NCI-H774 (cell line): ENCODE measurements around the gene EVX2.

Experiments used
- DNase-seq: peaks from one replicate; lab custom pipeline; 2025; lab: John Stamatoyannopoulos, UW

EVX2 gene

DNA sequence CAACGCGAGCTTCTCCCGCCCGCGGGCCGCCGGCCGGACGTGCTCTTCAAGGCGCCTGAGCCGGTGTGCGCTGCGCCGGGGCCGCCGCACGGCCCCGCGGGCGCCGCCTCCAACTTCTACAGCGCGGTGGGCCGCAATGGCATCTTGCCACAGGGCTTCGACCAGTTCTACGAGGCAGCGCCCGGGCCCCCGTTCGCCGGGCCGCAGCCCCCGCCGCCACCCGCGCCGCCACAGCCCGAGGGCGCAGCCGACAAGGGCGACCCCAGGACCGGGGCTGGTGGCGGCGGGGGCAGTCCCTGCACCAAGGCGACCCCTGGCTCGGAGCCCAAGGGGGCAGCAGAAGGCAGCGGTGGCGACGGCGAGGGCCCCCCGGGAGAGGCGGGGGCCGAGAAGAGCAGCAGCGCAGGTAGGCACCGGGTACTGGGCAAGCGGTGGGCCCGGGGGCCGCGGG is 24.0 kb upstream of the EVX2 start:
- peak; percentile 43 for DNase-seq

DNA sequence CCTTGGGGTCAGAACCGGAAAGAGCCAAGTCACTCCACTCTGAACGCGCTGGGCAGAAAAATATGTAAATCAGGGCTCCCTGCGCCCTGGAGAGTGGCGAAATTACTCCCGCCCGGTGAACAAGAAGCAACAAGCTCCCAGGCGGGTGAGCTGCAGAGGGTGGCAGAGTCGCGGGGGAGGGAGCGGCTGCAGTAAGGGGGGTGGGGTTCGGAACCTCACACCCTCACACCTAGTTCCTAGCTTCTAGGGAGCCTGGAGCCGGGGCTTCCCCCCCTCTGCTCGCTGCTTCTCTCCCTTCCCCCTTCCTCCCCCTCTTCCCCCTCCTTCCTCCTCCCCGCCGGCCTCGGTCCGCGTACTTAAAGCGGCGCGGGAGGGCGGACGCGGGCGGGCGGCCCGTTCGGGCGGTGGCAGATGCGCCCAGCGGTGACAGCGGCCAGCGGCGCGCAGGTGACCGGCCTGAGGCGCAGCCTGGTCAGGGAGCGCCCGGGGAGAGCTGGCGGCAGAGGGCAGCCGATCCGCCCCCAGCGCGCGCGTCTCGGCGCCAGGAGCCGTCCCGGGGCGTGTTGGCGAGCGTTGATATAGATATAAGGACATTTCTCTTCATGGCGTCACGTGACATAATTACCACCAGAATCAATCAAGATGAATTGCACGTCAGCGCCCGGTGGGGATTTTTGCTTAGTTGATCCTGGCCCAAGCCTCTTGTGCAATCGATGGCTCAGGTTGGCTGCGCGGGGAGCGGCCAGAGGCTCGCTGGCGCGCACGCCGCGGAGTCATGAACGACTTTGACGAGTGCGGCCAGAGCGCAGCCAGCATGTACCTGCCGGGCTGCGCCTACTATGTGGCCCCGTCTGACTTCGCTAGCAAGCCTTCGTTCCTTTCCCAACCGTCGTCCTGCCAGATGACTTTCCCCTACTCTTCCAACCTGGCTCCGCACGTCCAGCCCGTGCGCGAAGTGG is 23.1 kb upstream of the EVX2 start, which contains the start of gene HOXD11:
Gene HOXD11, plus strand, starts transcription at position 700 of the 959 bp plus-strand sequence. Its CDS starts 76 bp downstream, at position 776.
- DNase-seq, result peak; percentile 74

DNA sequence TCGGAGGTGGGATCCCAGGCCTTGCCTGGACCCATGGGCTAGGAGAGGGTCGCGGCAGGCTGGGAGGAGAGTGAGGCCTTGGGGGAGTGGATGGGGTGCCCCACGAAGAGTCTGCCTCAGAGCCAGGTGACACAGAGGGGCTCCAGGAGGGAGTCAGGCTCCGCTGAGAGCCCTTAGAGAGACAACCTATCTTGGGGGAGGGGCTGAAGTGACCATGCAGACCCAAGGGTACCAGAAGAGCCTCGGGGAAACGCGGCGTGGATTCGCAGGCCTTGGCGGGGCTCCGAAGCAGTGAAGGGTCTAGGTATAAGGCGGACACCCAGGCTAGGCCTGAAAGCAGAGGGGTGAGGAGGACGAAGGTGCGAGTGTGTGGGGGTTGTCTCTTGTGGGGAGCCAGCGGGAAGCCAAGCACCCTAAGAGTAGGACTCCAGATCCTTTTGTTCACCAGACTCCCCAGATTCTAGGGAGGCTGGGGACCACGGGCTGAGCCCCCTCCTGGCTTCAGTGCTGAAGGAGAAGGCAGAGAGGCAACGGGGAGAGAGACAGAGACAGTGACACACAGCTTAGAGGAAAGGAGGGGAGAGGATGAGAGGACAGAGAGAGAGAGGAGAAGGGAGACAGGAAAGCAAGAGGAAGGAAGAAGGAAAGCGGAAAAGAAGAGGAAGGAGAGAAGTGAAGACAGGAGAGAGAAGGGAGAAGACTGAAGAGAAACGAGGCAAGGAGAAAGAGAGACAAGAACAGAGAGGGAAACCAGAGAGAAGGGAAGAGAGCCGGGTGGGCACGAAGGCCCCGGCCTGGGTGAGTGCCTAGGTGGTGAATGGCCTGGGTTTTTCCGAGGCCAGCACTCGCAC is 22.2 kb upstream of the EVX2 start:
- DNase-seq, result no peak

DNA sequence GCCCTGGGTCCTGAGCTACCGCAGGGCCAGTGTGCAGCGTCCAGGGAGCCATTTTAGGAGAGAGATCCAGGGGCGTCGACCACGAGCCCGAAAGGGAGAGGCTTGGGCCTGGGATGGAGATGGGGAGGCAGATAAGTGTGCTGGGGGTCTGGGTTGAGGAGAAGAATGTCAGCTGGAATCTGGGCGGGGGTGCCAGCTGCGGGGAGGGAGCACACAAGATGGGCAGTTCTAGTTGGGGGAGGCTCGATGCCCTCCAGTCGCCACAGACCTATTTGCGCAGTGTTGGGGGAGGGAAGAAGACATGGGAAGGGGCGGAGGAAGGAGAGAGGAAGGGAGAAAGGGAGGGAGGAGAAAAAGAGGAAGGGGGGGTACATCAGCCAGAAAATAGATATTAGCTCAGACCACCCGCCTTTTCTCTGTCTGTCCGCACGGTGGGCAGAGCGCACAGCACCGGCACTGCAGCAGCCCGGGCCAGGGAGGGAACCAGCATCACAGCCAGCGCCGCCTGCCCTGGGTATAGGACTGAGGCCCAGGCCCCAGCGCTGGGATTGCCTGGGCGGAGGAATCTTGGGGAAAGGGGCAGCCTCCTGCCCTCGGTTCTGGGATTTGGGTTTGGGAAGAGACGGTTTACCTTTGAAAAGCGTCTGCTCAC is 21.4 kb upstream of the EVX2 start:
- no peak for DNase-seq

DNA sequence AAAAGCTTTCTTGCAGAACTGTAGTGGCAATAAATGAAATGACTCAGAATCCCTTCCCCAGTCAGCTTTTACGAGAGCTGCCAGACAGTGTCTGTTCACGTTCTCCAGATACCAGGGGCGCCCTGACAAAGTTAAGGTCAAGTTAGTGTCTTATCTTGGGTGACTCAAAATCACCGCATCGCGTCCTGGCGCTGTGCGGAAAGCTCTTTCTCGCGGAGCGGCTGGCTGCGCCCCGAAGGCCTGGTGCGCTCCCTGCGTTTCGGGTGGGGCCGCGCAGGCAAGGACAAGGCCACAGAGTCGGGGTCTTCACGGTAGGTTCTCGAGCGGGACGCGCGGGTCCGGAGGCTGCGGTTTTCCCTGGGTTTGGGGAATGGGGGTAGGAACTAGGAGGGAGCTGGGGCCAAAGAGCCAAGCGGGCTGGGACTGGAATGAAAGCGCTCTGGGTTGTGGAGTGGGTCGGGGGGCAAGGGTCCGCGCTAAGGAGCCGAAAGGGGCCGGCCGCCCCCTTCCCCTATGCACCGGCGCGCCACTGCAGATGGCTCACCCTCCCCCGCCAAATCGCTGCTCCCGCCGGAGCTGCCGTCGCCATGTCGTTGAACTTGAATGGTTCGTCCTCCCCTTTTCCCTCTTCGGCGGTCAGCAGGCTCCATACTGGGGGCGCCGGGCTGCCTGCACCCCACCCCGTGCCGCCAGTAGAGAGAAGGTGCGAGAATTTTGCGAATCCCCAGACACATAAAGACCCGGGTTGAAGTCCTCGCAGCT is 20.7 kb upstream of the EVX2 start:
- no peak for DNase-seq

DNA sequence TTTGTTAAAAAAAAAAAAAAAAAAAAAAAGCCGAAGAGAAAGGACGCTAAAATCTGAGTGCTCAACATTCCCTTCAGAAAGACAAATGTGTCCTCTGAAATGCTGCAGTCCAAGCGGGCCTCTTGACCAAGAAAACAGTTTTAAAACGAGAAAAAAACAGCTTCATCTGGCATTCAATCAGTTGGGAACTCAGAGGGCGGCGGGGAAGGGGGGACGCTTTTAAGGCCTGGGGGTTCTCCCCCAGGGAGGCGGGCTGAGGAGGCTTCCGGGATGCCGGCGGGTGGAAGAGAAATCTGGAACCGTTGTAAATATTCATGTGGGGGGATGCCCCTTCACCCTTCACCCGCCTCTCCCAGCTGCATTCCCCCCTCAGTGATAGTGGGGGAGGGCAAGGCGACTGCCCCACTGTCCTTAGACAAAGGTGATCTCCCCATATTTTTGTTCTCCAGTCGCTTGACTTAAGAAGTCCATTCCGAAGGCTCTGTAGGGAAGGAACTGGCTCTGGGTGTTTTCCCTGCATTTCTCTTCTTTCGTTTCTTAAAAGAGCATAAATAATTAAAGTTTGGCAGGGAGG is 20.1 kb upstream of the EVX2 start:
- DNase-seq, result no peak

DNA sequence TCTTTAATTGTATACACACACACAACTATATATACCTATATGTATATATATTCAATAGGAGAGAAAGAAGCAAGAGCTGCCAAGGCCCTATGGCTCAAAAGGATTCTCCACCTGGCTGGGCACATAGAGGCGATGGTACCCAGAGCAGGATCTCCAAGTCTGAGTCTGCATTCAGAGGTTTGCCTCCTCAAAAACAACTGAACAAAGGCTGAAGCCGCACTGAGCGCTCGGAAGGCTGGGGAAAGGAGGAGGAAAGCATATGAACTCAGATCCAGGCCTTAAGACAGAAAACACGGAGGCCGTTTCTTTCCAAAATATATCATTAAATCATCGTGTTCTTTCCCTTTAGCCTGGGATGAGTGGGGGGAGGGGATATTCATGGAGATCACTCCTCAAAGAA is 19.4 kb upstream of the EVX2 start:
- no peak for DNase-seq

DNA sequence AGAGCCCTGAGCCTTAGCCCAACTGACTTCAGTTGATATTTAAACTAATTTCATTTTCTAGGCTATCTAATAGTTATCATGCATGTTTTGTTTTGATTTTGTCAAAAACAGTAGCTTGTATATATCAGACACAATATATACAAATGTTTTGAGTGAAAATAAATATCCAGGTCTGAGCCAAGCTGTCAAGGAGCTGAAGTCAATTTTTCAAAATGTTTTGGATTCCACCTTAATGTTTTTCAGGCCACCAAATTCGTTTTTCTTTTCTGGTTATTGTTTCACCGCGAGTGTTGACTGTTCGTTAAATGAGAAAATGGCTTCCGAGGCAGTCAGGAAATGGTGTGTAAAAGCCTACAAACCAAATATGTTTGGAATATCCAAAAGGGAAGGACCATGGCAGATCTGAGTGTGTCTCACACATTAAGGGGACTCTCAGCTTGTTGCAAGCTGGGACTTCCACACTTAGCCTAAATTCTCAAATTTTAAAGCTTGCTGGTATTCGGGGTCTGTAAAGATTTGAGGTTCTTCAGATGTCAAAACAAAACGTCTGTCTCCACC is 18.6 kb upstream of the EVX2 start:
- DNase-seq, result no peak

DNA sequence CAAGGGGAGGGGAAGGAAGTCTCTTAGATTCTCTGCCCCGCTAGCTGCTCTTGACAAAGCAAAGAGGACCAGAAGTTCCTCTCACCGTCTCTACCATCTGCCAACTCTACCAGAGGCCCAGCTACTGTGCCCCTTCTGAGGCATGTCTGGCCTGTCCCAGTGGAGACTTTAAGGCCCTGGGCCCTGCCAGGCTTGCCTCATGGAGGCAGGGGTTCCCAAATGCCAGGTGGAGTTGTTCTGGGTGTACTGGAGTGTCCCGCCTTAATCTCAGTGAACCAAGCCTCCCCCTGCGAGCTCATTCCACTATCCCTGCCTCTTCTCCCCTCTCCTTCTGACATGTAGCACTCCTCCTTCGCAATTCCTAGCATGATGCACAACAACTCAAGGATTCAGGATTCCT is 18.1 kb upstream of the EVX2 start:
- no peak for DNase-seq

DNA sequence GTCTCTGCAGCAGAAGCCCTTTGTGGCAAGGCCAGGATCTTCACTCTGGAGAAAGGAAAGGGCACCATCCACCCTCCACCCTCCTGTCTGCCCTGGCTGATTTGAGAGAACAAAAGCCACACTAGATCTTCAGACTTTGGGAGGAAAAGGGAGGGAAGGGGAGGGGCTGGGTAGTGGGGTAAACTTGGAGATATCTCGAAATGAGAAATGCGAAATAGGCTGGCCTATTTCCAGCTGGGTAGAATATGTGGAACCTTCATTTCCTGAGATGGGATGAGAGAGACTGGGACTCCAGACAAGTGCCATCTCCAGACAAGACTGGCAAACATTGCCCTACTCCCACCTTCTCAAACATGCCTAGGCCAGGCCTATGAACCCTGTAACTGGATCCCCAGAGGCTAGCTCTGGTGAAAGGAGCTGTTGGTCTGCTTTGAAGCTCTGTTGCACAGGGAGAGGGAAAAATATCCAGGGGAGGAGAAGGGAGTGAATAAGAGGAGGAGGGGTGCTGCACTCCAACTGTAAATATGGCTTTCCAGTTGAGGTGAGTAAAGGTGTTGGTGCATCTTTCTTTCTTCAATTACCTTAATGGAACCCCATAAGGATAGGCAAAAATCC is 17.6 kb upstream of the EVX2 start:
- no peak for DNase-seq

DNA sequence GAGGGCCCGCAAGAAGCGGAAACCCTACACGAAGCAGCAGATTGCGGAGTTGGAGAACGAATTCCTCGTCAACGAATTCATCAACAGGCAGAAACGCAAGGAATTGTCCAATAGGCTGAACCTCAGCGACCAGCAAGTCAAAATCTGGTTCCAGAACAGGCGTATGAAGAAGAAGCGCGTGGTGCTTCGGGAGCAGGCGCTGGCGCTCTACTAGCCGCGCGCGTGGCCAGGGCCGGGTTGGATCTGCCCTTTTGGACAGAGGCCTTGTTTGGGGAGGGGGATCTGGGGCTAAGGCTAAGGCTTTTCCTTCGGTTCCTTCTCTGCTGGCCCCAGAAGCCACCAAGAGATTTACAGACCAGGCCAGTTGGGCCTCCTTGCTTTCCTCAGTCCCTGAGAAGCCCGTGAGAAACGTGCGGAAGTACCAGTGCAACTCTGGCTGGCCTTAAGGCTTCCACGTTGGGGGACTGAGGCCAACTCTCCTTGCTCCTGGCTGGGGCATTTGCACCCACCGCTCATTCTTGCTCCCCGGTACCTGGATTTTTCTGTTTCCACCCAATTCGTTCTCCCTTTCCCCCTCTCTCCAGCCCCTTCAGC is 16.9 kb upstream of the EVX2 start:
- no peak for DNase-seq

DNA sequence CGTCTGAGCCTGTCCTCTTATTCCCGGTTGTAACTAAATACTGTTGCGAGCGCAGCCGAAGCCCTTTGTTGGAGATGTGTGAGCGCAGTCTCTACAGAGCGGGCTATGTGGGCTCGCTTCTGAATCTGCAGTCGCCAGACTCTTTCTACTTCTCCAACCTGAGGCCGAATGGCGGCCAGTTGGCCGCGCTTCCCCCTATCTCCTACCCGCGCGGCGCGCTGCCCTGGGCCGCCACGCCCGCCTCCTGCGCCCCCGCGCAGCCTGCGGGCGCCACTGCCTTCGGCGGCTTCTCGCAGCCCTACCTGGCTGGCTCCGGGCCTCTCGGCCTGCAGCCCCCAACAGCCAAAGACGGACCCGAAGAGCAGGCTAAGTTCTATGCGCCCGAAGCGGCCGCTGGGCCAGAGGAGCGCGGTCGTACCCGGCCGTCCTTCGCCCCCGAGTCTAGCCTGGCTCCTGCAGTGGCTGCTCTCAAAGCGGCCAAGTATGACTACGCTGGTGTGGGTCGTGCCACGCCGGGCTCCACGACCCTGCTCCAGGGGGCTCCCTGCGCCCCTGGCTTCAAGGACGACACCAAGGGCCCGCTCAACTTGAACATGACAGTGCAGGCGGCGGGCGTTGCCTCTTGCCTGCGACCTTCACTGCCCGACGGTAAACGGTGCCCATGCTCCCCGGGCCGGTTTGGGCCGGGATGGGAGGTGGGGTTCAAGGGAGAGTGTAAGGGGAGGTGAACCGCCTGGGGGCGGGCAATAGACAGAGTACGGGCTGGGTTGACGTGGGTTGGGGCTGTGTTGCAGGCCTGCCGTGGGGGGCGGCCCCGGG is 16.2 kb upstream of the EVX2 start, which contains the start of gene HOXD12:
Gene HOXD12, plus strand, starts transcription at position 68 of the 819 bp plus-strand sequence. Its CDS starts 7 bp downstream, at position 75.
- no peak for DNase-seq

DNA sequence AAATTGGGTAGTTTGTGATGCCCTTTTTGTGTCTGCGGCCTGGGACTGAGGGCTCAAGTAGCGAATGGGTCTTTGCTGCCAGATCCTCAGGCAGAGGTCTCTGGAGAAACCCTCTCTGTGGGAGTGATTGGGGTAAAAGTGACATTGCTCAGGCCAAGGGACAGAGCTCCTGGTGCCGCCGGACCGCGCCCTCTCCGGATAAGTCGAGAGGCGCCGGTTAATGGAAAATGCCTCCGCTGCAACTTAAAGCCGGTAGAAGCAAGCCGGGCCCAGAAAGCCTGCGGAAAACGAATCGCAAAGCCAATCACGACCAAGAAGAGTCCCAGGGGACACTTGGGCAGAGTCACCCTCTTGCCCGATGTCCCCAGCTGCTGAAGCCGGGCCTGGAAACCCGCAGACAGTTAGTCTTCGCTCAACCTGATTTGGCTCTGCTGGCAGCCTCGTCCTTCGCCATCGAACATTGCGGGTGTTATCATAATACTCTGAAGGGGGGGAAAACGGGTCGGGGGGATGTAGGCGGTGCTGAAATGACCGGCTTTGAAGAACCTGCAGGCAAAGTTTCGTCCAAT is 15.5 kb upstream of the EVX2 start:
- no peak for DNase-seq

DNA sequence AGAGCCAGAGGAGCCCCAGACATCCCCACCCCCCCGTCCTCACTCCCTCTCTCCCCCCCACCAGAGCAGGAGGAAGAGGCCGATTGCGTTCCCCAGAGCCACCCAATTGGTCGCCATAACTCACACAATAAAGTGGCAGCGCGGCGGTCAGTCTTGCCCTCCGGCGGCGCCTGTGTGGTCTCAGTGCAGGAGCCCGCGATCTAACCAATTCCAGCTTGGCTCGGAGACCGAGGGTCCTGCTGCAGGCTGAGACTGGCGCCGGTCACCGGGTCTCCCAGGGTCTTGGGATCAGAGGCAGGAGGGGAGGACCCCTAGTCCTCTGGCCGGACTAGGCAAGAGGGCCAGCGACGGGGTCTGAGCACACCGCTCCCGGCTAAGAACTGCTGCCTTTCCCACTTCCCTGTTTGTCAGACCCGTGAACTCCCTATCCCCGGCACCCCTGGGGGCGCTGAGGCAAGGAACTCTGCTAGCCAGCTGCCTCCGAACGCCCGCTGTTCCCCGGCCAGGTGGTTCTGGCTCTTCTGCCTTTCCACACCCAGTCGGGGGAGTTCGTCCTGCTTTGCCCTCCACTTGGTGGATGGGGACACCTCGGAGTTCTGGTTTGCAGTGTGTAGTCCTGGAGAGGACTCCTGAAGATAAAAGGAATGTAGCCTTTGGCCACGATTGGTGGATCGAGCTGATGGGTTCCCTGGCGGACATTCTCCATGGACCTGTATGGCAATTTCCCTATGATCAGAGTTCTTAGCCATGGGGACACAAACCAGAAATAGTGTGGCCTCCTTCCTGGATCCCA is 14.8 kb upstream of the EVX2 start:
- peak; percentile 42 for DNase-seq

DNA sequence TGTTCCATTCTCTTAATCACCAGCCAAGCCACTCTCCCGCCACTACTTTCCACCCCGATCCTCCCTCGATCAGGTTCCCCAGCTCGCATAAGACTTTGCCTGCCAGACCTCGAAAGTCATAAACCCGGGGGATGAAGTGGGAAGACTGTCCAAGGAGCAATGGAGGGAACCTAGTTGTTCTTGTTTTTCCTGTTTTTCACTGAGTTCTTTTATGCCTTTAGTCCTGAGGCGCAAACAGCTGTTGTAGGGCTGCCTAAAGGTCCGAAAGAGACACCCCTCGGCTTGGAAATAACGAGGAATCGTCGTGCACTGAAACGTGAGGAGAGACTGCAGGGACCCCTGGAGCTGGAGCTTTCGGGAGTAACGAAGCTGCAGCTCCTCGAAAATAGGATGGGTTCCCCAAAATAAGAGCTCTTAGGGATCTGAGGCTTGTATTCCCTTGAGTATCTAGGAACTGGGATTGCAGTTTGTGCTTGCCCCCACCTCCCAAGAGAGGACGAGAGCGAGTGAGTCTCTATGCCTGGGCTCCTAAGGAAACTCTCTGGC is 14.1 kb upstream of the EVX2 start:
- no peak for DNase-seq

DNA sequence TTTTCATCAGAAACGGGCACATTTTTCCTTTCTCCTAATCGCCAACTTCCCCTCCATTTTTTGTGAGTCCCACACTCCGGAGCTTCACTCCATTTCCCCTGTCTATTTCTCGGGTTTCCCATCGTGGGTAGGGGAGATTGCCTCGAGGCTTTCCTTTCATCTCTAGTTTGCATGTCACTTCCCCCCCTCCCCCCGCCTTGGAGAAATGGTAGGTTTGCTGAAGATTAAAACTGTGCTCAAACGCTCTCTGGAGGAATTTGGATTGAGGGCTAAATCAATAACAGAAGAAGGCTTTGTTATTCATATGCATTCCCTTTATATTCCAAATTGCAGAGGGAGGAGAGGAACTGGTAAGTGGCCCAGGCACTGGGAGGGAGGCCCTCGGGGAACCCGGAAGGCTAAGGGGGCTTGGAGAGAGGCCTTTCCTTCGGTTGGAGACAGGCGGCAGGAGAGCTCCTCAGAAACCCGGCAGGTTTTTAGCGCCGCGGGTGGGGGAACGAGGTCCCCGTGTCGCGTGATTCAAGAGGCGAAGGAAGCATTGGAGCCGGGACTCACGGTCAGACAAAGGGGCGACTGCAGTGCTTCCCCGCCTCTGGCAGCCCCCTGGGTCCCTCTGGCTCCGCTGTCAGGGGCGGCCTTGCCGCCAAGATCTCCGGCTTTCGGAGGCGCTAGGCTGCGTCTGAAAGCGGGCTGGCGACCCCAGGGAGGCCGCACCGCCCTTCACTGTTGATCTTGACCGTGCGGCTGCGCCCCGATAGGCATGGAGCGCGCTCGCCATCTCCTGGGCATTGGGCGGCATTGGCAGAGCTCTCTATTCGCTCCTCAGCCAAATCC is 13.4 kb upstream of the EVX2 start:
- peak; percentile 81 for DNase-seq
